NCI-H460 (cell line): ENCODE measurements around the gene STAMBPL1. TPM values are rescaled to one million over a fixed set of nuclear protein-coding genes. Genes with fewer than 3 reads are reported as not detected.
"Not testable (repeated sequence)": the region's sequence is repeated elsewhere in the genome, so short reads cannot be mapped to it uniquely, and the experiment has no call there.

Experiments used
- DNase-seq: peaks from one replicate; pipeline ENCODE4 v3.0.0-alpha.2; 2016; ENCODE audit warnings: low read depth; ENCODE audit errors: extremely low read depth
- polyA plus RNA-seq: library from polyadenylated mRNA; depleted of rRNA; stranded (reverse); fragments of >200 nt; gene quantifications from 2 replicates; pipeline ENCODE4 v1.2.3, GENCODE V29; 2014; cell fraction: nucleus; rRNA removed
- total RNA-seq: library from RNA; depleted of rRNA; stranded (reverse); fragments of >200 nt; shearing (Covaris generic); gene quantifications from 2 replicates; pipeline ENCODE4 v1.2.3, GENCODE V29; 2014; rRNA removed

Gene STAMBPL1
- 37.6 and 39.8 TPM in 2 replicates for total RNA-seq
- polyA plus RNA-seq: 24.2 and 28.4 TPM in 2 replicates

DNA sequence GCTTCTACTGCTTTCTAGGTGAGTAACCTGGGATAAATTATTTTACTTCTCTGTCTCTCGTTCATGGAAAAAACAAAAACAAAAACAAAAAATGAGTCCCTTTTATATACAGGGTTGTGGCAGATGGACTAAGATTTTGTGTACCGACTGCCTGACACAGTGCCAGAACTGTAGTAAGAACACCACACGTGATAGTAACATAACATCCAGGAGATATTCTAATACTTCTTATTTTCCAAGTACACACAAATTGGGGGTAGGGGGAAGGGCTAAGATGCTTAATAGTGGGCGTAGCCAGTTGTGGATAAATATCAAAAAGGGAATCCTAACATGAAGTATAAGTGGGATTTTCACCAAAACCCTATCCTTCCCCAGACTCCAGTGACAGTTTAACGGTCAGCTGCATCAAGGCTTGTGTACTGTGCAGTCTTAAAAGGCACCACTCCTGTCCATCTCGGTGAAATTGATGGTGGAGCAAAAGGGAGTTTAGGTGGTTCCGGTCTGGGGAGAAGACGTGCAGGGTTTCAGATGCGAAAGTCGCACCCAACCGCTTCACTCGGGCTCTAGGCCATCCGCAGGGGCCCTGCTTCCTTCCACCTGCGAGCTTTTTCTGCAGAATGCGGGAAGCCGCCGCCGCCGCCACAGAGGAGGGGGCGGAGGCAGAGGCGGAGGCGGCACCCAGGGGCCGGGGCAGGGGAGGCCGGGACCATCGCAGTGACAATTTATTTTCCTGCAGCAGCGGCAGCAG is at the start of gene STAMBPL1:
TSS of gene STAMBPL1 (plus strand) at position 712 of the 748 bp plus-strand sequence. CDS start 21,464 bp downstream, outside the sequence.
- no peak for DNase-seq

DNA sequence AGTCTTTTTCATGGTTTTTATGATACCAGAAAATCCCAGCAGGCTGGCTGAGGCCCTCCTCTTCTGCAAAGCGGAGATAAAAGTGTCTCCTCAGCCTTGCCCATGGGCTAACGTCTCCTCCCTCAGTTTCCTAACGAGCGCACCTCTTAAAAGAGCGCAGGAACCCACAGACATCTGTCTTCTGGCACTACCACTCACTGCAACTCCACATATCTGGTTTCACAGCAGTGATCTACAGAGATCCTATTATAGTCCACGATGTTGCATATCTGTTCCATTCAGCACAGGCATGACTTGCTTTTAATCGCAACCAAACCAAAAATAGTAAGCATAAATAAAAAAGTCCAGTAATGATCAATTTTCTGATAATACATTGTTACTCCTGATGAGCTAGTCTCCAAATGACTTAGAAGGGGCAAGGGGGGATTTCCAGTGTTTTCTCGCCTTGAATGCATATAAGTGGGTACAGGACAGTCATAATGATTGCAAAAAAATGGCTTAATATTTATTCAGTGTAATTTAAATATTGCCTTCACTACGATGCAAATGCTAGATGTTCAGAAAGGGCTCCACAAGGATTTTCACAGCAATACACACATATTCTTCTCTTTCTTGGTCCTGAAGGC is 49.3 kb upstream of the STAMBPL1 start:
- no peak for DNase-seq

DNA sequence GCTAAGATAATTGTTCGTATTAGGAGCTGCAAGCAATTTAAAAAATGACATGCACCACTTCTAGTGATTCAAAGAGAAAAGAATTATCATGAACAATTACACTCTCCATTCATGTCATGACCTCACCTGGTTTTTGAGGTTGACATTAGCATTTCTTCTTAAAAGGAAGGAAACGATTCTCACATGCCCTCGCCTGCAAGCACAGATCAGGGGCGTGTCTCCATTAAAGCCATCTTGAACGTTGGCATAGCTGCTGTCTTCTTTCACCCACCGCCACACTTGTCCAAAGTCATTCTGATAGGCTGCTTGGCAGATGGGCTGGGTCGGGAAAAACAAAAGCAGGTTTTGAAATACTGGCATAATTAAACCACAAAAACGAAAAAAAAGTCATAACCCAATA is 48.3 kb upstream of the STAMBPL1 start:
- no peak for DNase-seq

DNA sequence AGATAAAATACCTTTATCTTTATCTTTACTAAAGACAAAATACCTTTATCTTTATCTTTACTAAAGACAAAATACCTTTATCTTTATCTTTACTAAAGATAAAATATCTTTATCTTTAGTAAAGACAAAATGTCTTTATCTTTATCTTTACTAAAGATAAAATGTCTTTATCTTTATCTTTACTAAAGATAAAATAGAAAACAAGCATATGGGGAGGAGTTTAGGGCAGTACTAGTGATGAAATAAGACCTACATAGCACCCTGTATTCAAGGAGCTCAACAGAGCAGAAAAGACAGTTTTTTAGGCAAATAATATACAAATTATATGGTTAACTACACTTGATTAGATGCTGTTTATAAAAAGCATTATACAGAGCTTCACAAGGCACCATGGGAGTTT is 47.7 kb upstream of the STAMBPL1 start:
- no peak for DNase-seq

DNA sequence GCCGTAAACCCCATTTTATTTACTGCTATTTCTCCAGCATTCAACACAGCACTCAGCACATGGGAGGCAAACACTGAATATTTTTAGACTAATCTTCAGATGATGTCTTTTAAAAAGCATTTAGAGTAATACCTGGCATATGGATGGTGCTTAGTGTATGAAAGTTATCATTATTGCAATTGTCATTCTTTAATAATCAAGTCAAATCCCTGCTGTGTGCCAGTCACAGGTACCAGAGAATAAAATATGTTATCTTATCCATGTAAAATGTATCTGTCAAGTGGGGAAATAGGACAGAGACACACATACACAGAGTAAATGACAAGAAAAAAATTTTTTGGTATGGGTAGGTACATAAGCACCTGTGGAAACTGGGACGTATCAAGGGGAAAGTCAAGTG is 46.9 kb upstream of the STAMBPL1 start:
- DNase-seq: no peak

DNA sequence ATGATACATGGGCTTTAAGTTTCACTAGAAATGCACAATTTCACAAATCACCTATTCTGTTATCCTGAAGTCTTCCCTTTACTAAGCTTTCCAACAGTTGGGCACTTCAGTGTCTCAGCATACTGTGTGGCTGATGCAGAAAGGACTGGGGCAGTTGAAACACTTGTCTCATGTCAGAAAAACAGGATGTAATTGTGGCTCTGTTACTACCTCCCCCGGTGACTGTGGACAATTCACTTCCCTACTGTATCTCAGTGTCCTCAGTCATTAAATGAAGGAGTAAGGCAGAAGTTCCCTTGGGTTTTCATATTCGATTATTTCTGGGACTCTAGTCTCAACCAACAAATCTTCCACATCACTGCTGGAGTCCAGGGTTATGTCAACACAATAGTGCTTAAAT is 46.3 kb upstream of the STAMBPL1 start:
- DNase-seq: no peak

DNA sequence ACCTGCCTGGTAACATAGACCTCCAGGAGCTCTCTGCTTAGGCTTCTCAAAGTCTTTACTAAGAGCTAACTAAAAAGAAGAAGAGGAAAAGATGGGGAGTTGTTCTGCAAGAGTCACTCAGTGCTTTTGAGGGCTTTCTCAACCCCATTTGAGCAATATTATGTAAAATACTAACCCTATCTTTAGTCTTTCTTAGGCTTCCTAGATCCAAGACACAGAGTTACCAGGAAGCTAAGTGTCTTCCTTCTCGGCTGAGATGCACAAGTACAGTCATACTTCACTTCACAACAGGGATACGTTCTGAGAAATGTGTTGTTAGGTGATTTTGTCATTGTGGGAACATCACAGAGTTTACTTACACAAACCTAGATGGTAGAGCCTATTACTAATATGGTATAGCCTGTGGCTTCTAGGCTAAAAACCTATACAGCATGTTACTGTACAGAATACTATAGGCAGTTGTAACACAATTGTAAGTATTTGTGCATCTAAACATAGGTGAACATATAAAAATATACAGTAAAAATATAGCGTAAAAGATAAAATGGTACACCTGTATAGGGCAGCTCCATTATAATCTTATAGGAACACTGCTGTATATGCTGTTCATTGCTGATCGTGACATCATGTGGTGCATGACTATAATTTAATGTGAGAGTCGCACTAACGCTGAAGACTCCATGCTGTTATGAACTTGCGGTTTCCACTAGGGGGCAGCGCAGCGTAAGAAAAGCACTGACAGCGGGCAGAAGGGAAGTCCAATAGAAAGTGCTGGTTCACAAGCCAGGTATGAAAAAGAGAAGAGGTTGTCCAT is 44.7 kb upstream of the STAMBPL1 start:
- peak; percentile 90 for DNase-seq

DNA sequence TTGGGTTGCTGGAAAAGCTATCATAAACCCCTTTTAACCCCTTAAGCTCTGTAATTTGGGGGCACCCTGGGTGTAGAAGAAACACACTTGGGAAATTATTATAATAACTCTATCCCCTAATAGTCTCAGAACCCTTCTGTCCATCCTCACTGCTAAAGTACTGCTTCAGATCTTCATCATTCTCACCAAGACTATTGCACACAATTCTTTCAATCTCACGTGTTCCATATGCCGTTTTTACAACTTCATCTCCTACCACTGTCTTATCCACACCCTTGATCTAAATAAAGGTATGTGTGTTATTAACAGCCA is 44.2 kb upstream of the STAMBPL1 start:
- no peak for DNase-seq

DNA sequence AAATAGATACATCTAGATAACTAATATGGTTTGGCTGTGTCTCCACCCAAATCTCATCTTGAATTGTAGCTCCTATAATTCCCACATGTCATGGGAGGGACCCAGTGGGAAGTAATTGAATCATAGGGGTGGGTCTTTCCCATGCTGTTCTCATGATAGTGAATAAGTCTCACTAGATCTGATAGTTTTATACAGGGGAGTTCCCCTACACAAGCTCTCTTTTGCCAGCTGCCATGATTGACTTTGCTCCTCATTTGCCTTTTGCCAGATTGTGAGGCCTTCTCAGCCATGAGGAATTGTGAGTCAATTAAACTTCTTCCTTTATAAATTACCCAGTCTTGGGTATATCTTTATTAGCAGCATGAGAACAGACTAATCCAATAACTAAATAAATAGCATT is 42.4 kb upstream of the STAMBPL1 start:
- DNase-seq: not testable (repeated sequence)

DNA sequence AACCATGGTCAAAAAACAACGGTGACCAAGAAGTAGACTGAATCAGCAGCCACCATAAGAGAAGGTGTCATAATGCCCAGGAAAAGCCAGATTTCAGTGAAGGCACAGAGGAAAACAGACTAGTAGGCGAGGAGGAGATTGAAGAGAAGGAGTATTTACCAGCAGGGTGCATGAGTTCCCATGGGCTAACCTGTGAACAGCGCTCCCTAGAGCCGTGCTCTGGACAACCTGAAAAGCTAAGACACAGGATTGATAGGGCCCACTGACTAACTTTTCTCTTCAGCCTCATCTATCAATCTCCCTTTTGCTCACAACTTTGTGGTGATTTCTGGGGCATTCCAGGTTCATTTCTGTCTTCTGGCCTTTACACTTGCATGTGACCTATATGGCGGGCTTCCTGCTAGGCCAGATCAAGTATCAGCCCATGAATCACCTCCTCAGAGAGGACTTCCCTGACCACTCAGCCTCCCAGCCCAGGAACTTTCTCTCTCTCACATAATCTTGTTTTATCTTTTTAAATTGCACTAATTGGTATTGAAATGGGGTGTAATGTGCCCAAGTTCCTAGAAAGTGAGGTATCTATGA is 41.2 kb upstream of the STAMBPL1 start:
- no peak for DNase-seq

DNA sequence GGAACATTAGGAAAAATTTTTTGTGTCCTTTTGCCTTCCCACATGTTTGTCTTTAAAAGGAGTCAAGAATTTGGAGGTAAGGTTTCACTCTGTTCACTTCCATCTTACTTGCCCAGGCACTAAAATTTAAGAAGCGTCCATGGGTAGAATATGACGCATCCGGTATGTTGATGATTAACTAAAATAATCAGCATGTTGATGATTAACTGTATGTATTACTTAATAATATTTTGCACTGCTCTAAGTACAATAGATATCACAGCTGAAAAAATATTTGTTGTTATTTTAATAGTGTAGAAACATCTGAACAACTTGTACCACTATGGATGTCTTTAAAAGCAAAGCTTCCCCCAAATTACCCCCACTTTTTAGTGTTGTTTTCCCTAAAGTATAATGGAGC is 39.9 kb upstream of the STAMBPL1 start:
- DNase-seq: no peak

DNA sequence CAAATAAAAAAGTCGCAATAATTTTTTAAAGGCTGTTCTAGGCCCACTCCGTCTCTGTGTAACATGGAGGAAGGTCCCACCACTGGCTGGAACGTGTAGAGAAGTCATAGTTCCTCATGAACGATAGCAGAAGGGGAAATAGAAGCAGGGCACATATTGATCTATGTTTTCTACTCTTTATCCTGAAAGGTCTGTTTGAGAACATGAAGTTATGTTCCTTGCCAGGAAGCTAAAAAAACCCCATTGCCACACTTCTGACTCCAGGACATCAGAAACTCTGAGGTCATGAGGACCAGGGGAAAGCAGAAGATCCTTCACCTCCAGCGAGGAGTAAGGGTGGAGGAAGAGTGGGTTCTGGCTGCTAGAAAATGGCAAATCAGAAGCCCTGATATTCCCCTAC is 39.2 kb upstream of the STAMBPL1 start:
- DNase-seq: no peak

DNA sequence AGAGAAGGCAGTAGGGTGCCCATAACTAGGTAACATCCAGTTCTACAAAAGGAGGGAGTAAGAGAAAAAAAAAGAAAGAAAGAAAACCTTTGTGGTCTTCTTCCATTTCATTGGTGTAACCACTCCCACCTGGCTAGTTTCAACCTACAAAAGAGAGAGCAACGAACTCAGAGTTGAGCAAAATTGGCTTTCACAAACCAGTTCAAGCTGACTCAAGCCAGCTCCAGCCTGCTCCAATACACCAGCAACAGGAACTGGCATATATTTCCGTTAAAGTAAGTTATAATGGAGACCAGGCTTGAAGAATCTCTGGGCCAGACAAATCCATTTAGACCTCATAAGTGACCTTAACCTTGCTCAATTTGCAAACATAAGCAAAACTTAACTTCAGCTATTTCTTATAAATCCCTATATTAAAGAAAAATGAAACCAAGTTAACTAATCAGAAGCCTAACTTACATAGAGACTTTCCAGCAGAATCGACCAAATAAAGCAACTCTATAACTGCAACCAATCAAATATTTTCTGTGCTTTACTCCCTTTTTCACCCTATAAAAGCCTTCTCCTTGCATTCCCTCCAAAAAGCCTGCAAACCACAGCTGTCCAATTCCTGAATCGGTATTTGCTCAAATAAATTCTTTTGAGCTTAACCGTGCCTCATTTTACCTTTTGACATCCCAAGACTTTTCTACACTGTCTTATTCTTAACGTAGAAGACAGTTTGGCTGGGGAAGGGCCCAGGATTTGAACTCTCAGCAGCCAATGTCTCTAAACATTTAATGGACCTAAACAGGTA is 38.5 kb upstream of the STAMBPL1 start:
- no peak for DNase-seq

DNA sequence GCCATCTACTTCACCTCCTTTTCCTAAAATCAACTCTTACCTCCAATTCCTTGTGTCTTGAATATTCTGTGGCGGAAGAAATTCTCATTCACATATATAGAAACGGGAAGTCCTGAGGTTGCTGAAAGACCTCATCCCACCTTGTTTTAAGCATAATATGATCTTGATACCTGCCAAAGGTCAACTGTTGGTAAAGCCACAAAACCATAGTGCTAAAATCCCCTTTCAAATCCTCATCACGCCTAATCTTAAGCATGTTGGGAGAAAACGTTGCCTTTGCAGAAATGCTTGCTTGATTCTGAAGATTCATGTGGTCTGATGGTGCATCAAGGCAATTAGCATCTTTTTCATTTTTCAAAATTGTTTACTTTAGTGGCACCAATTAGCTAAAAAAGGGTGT is 36.9 kb upstream of the STAMBPL1 start:
- DNase-seq: no peak

DNA sequence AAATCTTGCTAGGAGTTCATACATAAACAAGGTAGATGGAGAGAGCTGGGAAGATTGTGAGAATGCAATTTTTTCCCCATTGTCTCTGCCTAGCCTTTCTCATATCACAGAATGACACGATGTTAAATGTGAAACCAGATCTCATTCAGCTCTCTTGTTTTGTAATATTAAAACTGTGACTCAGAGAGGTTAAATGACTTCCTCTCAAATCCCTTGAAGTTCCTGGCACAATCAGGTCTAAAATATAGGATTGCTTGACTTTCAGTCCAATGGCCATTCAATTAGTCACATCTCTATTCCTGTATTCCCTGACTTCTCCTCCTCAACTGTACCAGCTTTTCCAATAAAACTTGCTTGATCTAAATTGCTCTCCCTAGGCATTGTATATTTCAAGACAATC is 31.5 kb upstream of the STAMBPL1 start:
- peak; percentile 15 for DNase-seq

DNA sequence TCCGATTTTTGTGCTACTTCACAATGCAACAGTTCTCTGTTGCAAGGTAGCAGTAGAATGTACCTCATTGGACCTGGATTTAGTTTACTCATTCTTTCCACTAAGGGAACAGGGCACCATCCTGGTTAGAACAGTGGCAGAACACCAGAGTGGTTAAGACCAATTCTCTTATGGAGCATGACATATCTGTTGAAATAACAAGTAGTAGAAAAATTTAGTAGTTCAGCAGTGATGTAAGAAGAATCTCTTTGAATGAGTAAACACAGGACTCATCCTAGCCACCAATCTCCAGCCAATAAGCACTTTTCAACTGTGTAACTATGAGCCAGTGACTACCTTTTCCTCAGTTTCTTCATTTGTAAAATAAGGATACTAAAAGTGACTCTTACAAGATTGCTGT is 30.8 kb upstream of the STAMBPL1 start:
- no peak for DNase-seq

DNA sequence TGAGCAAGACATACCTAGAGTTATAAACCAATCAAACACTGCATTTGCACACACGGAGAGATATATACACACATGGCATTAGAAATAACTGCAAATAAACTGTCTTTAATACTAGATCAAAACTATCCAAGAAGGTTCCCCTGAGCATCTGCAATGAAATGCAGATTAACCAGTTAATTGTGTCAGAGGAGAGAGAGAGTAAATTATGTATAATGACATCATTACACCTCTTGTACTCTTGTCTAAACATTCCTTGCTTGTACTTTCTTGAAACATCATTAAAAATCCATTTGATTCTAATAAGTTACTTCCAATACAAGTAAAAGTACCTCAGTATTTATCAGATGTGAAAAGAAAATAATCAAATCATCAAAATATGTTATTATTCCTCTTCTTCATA is 29.3 kb upstream of the STAMBPL1 start:
- no peak for DNase-seq

DNA sequence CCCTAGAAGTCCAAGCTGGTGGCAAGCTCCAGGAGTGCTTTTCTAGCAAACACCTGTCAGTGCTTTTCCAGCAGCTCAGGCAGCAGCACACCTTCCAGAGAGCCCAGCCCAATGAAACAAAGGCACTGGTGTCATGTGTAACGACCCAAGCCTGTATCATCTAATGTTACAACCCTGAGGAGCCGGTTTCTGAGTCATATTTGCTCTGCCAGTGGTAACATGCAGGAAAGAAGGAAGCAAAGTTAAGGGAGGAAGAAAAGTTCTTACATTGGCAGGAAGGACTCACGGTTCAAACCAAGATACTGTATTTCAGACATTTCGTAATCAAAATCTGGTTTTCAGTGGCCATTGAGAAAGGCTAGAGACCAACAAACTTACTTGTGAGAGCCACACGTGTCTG is 28.3 kb upstream of the STAMBPL1 start, which contains the start of gene ANKRD22:
TSS of gene ANKRD22 (minus strand) at position 139 of the 400 bp plus-strand sequence. CDS start 237 bp downstream, outside the sequence.
- no peak for DNase-seq

DNA sequence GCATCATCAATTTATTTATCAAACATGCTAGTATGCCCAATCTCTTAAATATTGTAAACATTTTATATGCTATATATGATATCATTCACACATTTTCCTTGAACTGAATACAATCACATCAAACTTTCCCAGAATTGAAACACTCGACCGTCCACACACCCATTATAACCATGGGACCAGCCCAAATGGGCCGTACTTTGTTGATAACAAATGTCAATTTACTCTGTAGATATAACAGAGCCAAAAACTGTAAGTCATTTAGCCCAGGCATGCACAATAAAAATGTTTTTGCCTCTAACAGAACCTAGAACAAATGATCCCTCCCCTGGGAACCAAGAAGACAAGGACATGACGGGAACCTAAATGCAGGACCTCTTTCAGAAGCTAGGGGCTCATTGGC is 27.7 kb upstream of the STAMBPL1 start:
- no peak for DNase-seq

DNA sequence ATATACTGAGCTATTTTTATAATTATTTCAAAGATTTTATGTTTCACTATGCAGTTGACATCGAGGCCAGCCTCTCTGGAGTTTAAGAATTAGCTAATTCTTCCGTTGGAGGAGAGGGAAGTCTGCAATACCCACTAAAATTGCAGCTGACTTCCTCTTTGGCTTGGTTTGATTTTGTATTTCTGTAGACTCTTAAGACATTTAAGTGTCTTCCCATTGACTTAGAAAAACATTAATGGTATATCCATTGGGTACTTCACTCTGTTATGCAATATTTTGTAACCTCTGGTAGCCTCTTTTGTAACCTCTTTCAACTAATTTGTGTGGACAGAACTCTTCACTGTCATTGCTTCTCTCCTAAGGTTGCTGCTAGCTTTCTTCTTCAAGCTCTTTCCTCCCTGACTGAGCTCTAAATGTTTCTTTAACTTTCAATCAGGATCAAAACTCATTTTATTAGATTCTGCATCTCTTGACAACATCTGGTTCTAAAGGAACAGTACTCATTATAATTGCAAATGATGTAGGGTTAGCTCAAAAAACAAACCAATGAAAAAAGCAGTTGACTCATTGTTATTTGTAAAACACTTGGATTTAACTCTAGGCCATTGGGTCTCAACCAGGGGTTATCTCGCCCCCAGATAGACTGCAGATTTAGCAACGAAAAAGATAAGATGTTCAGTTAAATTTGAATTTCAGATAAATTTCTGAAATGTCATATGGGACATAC is 26.7 kb upstream of the STAMBPL1 start:
- no peak for DNase-seq
